ENCODE data around the gene CERS6. TPM values are rescaled to one million over a fixed set of nuclear protein-coding genes. Genes with fewer than 3 reads are reported as not detected.

CERS6 gene
- total RNA-seq, 2 donors from 2014 or later, result 12.5 to 16.3 TPM

- peaks cover 17% of the 10 kb centered on the region for H3K4me1 ChIP-seq
- TF ChIP-seq POLR2A (IDR thresholded peaks at IDR 0.05) (no peak), CTCF (IDR thresholded peaks at IDR 0.05) (no peak)
- WGBS, 2 donors, result 42 to 63% methylated on average over 1 of the region's 1 CpG
- intact Hi-C loops (cut with DNase I), result no loop called here
- ATAC-seq (peak; percentile 81), DNase-seq (peak in 2 of 4 donors; percentile 18 to 46)
- H3K27ac ChIP-seq, result peak overlapping the region in 3 of 4 donors; percentile 9 to 68 (median 67)
- H3K4me3 ChIP-seq, result no peak overlapping the region
- H3K27me3 ChIP-seq, result no peaks in the 10 kb centered on the region
- H3K9me3 ChIP-seq, result no peaks in the 10 kb centered on the region
- no peaks in the 10 kb centered on the region for H3K36me3 ChIP-seq (replicated peaks in 1 of 2; ENCODE audit: insufficient read depth in 1 of 2, low read depth in 2 of 2)
These were observed 324.6 kb downstream of the CERS6 start for GRCh38 chr2:168780669-168781071.

GRCh38 chr2:168781191-168781817, 325.2 kb downstream of the CERS6 start:
- Histone ChIP-seq H3K27me3 (no peaks in the 10 kb centered on the region), H3K4me1 (peaks cover 17% of the 10 kb centered on the region), H3K4me3 (no peak overlapping the region), H3K9me3 (no peaks in the 10 kb centered on the region), H3K36me3 (replicated peaks in 1 of 2; ENCODE audit: insufficient read depth in 1 of 2, low read depth in 2 of 2) (no peaks in the 10 kb centered on the region), H3K27ac (peak overlapping the region in 3 of 4 donors; percentile 9 to 68 (median 67))
- intact Hi-C loops (cut with DNase I), result no loop called here
- DNase-seq (peak in 3 of 4 donors; percentile 28 to 50 (median 35)), ATAC-seq (peak; percentile 80)
- TF ChIP-seq POLR2A (IDR thresholded peaks at IDR 0.05) (no peak), CTCF (IDR thresholded peaks at IDR 0.05) (no peak)
- 45 to 58% methylated on average over 2 of the region's 2 CpGs for WGBS, 2 donors

- 93 to 98% methylated on average over 4 of the region's 4 CpGs for WGBS, 2 donors
- no peak overlapping the region for H3K4me3 ChIP-seq
- H3K36me3 ChIP-seq (replicated peaks in 1 of 2; ENCODE audit: insufficient read depth in 1 of 2, low read depth in 2 of 2), result no peaks in the 10 kb centered on the region
- H3K27me3 ChIP-seq, result no peaks in the 10 kb centered on the region
- intact Hi-C loops (cut with DNase I), result no loop called here
- peaks cover 17% of the 10 kb centered on the region for H3K4me1 ChIP-seq
- ATAC-seq (no peak), DNase-seq (no peak)
- no peaks in the 10 kb centered on the region for H3K9me3 ChIP-seq
- TF ChIP-seq POLR2A (IDR thresholded peaks at IDR 0.05) (no peak), CTCF (IDR thresholded peaks at IDR 0.05) (no peak)
- no peak overlapping the region for H3K27ac ChIP-seq
These were observed 326.2 kb downstream of the CERS6 start for GRCh38 chr2:168782271-168782670.

GRCh38 chr2:168784993-168785392, 328.9 kb downstream of the CERS6 start:
- Histone ChIP-seq H3K36me3 (replicated peaks in 1 of 2; ENCODE audit: insufficient read depth in 1 of 2, low read depth in 2 of 2) (no peaks in the 10 kb centered on the region), H3K4me1 (peaks cover 6% of the 10 kb centered on the region), H3K27me3 (no peaks in the 10 kb centered on the region), H3K9me3 (no peaks in the 10 kb centered on the region), H3K4me3 (no peak overlapping the region), H3K27ac (no peak overlapping the region)
- ATAC-seq, result no peak
- intact Hi-C loops (cut with DNase I), result no loop called here
- no peak for DNase-seq
- 88 to 89% methylated on average over 3 of the region's 3 CpGs for WGBS, 2 donors
- TF ChIP-seq CTCF (IDR thresholded peaks at IDR 0.05) (no peak), POLR2A (IDR thresholded peaks at IDR 0.05) (no peak)

All from body of pancreas (tissue), 4 donors.